CD4-positive, alpha-beta T cell treated with Interleukin-17A for 1 hour (primary cell): Measurements from ENCODE around the gene CLEC4A.
A peak's percentile ranks its signal among the peaks of the same experiment; 100 is the strongest.
"Not testable (repeated sequence)": the region's sequence is repeated elsewhere in the genome, so short reads cannot be mapped to it uniquely, and the experiment has no call there.

Experiments used
- DNase-seq: peaks from one replicate; pipeline ENCODE4 v3.0.0-alpha.2; 2020

Gene CLEC4A

DNA sequence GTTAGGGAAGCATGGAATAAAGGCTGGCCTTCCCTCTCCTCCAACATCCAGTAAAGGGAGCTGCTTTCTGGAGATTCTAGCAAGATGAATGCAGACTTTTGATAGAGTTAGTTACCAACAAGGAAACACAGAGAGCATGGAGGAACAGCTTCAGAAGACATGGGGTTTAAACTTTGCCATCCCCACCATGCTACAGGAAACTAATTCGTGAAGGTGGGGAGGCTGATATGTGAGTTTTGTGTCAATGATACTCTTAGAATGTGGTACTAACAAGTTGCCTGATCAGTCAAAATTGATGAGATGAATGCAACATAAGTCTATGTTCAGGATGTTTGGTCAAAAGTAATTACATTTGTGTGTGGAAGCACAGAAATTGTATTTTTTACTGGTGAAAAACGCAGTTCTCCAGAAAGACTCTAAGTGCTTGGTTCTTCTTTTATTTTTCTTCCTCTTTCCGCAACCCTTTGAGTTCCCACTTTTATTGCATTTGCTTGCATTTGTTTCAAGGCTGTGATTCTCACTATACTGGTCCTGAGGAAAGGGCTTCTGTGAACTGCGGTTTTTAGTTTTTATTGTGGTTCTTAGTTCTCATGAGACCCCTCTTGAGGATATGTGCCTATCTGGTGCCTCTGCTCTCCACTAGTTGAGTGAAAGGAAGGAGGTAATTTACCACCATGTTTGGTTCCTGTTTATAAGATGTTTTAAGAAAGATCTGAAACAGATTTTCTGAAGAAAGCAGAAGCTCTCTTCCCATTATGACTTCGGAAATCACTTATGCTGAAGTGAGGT lies at the start of gene CLEC4A:
Gene CLEC4A (plus strand): TSS at position 494 of the 789 bp plus-strand sequence. CDS start 262 bp downstream, at position 756.
- no peak for DNase-seq

DNA sequence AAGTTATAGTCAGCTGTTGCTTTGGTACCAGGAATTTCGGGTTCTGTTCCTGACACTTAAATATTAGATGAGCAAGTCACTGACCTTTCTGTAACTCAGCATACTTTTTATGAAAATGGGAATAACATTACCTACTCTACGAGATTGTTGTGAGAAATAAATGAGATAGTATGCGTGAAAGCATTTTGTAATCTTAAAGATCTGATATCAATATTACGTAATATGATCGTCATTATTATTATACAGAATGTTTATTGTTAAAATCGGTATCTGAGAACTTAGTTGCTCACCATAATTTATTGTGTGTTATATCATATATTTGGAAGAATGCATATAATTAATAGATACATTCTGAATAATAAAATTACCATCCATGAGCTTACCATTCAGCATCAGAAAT lies 47.5 kb upstream of the CLEC4A start:
- DNase-seq: no peak

DNA sequence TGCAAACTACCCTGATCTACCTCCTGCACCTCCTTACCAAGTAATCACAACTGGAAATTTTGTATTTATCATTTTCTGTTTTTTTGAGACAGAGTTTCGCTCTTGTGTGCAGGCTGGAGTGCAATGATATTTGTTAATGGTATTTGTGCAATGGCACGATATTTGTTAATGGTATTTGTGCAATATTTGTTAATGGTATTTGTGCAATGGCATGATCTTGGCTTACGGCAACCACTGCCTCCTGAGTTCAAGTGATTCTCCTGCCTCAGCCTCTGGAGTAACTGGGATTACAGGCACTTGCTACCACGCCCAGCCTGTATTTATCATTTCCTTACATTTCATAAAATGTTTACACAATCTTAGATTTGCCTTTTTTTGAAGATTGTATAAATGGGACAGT lies 47.1 kb upstream of the CLEC4A start:
- no peak for DNase-seq

DNA sequence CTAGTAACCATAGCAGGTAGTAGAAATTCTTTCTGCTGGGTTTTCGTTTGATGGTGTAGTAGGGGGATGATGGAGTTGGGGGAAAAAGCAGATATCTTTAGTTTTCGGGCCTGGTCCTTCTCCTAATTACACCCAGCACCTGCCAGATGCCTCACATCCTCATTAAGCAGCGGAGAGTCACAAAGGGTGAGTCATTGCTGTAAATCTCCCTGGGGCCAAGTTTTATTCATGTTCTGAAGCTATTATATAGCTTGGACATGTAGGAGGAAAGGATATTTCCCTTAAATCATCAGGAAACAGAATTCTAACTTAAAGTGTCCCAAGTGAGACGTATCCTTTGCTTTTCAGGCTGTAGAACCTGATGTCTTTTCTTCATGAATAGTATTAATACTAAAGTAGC lies 46.2 kb upstream of the CLEC4A start:
- DNase-seq: no peak

DNA sequence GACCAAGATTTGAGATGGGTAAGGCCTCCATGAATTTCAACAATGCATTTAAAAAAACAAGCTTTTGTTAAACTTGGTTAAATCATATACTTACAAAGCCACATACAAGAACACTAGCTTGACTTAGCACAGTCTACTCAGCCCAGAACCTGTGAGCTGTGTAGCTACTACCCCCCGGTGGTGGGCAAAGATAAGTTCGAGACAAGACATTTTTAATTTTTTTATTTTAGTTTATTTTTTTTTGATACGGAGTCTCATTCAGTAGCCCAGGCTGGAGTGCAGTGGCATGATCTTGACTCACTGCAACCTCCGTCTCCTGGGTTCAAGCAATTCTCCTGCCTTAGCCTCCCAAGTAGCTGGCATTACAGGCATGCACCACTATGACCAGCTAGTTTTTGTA lies 45.0 kb upstream of the CLEC4A start:
- DNase-seq: peak; percentile 83

DNA sequence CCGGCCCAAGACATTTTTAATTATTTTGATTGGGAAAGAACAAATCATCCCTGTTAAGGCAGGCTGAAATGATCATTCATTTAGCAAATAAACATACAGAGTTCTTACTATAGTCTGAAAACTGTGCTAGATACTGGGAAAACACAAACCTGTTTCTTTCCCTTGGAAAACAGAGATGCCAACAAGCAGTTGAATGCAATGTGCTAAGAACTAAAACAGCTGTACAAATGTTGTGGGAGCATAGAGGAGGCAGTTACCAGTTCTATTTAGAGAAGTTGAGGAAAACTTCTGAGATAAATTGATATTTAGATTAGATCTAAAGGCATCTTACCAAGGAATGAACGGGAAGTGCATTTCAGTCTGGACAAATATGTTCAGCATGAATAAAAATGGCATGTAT lies 44.5 kb upstream of the CLEC4A start:
- no peak for DNase-seq

DNA sequence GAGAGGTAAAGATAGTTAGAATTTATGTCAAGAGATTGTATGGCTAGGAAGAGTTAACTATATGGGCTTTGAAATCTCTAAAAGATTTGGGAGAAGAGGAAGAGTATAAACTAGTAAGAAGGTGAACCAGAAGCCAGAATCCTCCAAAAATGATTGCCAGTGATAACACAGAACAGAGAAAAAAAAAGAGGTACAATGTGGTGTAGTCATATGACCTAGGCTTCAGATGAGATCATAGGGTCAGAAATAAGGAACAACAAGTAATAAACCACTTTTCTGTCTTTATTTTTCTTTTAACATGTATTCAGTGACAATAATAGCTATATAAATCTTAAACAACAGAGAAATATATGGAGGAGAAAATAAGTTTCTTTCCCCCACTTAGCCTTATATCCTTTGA lies 43.3 kb upstream of the CLEC4A start:
- peak; percentile 22 for DNase-seq

DNA sequence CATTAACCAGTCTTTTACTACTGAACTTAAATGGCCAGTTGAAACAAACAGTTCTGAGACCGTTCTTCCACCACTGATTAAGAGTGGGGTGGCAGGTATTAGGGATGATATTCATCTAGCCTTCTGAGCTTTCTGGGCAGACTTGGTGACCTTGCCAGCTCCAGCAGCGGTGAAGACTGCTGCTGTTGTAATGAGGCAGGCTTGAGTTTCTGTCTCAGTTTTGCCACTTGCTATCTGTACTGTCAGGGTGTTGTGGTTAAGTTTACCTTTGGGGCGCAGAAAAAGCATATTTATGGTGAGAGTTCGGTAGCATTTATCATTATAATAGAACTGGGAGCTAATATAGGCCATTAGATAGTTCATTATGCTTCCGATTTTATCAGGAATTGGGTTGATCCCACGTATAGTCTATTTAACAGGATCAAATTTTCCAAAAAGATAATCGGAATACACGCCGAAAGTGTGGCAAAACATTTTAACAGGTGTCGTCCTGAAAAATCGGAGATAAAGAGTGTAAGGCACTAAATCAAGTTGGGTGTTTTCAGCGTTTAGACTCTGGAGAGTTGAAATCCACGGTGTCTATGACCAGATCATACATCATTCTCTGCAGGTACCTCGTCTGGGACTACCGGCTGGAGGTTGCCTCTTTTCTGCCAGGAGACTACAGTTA lies 42.0 kb upstream of the CLEC4A start:
- peak; percentile 56 for DNase-seq

DNA sequence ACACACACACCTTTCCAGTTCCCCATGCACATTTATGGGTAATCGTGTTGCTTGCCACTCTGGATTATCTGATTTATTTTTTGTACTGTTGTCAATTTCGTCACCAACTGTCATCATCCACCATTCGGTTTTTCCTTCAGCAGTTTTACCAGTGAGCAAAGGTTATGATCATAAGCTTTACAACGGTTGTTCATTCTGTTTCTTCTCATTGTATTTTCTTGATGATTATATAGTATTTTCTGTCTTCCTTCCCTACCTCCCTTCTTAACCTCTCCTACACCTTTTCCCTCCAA lies 40.7 kb upstream of the CLEC4A start:
- no peak for DNase-seq

DNA sequence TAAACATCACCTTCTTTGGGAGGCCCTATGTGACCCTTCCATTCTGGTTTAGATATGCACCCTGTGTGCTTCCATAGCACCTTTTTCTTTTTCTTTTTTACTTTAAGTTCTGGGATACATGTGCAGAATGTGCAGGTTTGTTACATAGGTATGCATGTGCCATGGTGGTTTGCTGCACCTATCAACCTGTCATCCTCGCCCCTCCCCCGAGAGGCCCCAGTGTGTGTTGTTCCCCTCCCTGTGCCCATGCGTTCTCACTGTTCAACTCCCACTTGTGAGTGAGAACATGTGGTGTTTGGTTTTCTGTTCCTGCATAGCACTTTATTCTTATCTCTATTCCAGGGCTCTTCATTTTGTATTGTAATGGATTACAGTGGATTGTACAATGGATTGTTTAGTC lies 39.1 kb upstream of the CLEC4A start:
- DNase-seq: not testable (repeated sequence)

DNA sequence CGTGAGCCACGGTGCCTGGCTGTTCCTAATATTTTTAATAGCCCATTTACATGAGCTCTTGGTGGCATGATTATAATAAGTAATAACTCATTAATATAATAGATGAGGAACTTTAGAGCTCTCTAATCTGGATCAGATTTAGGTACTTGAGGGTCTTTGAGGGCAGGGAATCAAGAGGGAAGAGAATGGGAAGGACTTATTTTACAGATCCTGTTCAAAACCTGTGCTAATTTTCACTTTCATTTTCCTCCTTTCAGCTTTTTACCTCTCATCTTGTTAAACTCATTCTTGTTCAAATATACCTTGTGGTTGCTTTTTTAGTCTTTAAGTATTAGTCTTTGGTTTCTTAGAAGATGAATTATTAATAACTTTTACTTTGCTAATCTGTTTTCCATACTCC lies 35.8 kb upstream of the CLEC4A start:
- DNase-seq: no peak

DNA sequence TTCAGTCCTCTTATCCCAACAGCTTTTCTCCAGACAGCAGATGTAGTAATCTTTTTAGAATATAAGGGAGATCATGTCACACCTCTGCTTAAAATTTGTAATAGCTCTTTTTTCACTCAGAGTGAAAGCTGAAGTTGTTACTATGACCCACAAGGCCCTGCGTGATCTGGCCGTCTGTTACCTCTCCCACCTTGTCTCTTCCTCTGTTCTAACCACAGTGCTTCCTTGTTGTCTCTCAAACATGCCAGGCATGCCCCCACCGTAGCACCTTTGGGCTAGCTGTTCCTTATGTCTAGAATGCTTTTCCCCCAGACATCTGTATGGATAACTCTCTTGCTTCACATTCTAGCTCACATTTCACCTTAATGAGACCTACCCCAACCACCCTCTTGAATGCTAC lies 34.8 kb upstream of the CLEC4A start:
- peak; percentile 70 for DNase-seq

DNA sequence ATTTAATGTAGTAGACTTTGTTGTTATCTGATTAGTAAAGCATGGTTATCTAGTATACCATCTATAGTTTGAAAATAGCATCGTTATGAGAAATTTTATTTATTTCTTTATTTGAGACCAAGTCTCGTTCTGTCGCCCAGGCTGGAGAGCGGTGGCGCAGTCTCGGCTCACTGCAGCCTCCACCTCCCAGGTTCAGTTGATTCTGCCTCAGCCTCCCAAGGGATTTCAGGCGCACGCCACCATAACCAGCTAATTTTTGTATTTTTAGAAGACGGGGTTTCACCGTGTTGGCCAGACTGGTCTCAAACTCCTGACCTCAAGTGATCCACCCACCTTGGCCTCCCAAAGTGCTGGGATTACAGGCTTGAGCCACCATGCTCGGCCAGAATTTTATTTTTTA lies 34.1 kb upstream of the CLEC4A start:
- not testable (repeated sequence) for DNase-seq

DNA sequence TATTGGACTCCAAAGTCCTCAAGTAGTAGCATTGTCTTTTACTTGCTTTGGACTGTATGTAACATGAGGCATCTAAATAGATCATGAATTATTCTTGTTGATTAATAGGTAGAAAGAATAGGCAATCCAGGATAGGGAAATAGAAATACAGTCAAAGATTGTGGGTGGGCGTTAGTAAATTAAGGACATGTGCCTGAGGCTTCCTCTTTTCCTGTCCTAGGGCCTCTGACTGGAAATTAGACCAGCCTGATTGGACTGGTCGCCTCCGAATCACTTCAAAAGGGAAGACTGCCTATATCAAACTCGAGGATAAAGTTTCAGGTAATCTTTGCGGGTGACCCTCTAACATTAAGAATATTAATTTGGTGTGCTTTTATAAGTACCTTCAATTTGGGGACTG lies 33.7 kb upstream of the CLEC4A start:
- DNase-seq: no peak

DNA sequence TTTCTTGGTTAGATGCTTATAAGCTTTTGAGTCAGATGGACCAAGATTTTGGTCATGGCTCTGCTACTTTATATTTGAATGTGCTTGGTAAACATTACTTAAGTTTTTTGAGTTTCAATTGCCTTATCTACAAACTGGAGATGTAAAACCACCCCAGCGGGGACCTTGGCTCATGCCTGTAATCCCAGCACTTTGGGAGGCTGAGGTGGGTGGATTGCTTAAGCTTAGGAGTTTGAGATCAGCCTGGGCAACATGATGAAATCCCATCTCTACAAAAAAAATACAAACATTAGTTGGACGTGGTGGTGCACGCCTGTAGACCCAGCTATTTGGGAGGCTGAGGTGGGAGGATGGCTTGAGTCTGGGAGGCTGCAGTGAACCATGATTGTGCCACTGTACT lies 30.1 kb upstream of the CLEC4A start:
- no peak for DNase-seq

DNA sequence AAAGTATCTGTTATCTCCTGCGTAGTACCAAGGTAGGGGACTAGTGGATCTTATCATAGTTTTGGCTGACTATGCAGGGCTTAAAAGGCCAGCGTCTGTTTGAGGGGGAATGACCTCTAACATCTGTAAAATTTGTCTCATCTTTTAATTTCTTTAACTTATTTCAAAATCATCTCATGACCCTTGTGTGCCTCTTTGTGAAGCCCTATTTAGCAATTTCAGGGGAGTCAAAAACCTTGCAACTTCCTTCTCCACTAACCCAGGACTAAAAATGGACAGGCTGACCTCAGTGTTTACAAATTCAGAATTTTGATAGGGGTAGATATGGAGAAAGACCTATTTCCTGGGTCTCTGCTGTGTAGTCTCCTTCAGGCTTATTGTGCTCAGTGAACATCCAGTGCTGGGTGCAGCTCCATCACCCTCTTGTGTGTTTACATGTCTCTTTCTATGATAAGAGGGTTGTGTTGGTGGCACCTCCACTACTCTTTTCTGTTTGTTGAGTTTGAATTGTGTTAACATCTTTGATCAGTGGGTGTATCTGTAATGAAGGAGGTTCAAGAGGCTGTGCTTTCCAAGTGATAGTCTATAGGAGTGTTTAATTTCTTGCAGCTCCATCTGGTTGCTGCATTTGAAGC lies 27.0 kb upstream of the CLEC4A start:
- DNase-seq: no peak

DNA sequence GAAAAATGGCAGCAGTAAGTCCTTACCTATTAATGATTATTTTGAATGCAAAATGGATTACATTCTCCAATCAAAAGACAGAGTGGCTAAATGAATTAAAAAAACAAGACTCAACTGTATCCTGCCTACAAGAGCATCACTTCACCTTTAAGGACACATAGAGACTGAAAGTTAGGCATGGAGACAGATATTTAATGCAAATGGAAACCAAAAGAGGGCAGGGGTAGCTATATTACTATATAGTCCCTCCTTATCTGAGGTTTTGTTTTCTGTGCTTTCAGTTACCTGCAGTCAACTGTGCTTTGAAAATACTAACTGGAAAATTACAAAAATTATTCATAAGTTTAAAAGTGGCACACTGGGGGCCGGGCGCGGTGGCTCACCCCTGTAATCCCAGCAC lies 24.2 kb upstream of the CLEC4A start:
- no peak for DNase-seq

DNA sequence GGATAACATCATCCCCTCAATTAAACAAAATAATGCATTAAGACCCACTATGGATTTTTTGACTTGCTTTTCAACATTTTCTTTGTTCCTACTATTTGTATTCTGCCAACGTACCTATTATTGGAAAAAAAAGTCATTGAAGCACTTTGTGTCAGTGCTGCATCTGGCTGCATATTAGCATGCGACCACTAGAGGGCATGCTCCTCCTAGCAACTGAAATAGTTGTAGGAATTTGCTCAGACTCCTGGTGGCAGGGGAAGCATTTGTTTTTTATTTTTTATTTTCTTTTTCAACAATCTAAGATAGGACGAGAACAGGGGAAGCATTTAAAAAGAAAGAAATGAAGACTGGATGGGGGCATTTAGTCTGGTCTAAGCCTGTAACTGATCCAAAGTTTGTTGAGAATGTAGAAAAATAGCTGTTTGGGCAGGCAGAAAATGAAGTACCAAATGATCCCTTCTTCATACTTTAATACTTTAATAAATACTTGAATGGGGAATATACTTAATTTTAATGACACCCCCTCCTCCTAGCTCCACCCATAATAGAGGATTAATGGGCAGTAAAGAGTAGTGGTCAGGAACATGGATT lies 14.5 kb upstream of the CLEC4A start:
- DNase-seq: peak; percentile 82

DNA sequence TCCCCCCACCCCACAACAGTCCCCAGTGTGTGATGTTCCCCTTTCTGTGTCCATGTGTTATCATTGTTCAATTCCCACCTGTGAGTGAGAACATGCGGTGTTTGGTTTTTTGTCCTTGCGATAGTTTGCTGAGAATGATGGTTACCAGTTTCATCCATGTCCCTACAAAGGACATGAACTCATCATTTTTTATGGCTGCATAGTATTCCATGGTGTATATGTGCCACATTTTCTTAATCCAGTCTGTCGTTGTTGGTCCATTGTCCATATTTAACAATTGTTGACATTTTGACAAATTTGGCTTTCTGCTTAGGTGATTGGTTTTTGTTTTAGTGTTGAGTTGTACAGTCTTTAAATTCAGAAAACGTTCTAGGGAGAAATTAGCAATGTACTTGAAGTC lies 10.3 kb upstream of the CLEC4A start:
- DNase-seq: not testable (repeated sequence)

DNA sequence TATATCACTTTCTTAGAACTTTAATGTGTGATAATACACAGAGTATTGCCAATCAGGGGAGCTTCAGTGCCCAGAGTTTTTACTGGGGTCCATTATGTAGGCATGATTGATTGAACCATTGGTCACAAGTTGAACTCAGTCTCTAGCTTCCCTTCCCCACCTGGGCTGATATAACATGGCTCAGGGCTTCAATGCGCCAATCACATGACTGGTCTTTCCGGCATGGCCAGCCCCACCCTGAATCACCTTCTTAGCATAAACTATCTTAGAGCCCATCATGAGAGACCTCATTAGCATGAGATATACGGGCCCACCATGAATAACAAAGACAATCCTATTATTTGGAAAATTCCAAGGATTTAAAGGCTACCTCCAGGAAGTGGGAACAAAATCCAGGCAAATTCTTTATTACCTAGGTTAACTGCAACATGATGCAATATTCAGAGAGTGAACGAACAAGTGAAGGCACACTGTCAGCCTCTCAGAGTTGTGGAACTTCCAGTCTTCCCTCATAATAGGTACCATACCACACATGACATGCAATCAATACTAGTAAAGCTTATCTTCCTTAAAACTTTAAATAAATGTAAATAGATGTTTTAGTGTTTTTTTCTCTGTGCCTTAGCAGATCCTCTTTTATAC lies 3.2 kb upstream of the CLEC4A start:
- DNase-seq: no peak

DNA sequence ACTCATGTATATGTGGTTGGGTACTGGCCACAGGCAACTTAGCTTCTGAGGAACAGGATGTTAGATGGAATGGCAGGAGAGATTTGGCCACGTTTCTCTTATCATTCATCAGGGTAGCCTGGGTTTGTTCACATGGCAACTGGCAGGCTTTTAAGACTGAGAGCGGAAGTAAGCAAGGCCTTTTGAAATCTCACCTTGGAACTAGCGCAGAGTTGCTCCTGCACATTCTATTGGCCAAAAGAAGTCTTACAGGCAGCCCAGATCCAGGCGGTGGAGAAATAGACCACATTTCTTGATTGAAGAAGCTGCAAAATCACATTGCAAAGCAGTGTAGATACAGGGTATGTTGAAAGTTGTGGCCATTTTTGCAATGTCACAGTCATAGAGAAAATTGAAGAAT lies 3.7 kb downstream of the CLEC4A start:
- peak; percentile 28 for DNase-seq

DNA sequence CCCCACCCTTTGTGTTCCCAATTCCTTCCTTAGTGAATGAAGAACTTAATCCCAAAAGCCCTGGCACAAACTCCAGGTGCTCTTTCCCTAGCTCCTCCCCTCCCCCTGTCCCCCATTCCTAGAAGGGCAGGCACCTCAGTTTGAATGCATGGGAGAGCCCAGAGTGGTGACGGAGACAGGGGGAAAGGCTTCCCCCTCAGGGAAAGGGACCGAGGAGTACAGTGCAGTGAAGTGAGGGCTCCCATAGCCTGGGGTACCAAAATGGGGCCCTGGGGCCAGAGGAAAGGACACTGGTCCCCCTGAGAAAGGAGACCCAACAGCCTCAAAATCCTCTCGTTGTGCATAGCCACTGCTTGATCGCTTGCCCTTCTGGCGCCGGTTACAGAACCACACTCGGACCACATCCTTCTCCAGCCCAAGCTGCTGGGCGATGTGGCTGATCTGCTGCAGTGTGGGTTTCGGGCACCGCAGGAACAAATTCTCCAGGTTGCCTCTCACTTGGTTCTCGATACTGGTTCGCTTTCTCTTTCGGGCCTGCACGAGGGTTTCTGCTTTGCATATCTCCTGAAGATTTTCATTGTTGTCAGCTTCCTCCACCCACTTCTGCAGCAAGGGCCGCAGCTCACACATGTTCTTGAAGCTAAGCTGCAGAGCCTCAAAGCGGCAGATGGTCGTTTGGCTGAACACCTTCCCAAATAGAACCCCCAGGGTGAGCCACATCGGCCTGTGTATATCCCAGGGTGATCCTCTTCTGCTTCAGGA lies 10.4 kb downstream of the CLEC4A start:
- not testable (repeated sequence) for DNase-seq
